Activated CD4-positive, alpha-beta T cell treated with anti-CD3 and anti-CD28 coated beads, Interleukin-2, amount 10 ng/mL, durations not matched to agents 7 days and 5 days (primary cell): Measurements from ENCODE around the gene HSP90AA1. TPM values are rescaled to one million over a fixed set of nuclear protein-coding genes. Genes with fewer than 3 reads are reported as not detected.
"Not testable (repeated sequence)": the region's sequence is repeated elsewhere in the genome, so short reads cannot be mapped to it uniquely, and the experiment has no call there.

ENCODE experiments used
- CTCF ChIA-PET: fragments of 350-600 bp; sonication (Branson Sonifier 250); formaldehyde crosslinking; loops from one replicate; lab custom pipeline; 2021; ENCODE audit warnings: antibody characterized with exemption; lab: Charles Lee
- POLR2A ChIA-PET: fragments of 350-600 bp; sonication (Branson Sonifier 250); formaldehyde crosslinking; loops from one replicate; lab custom pipeline; 2021; ENCODE audit warnings: antibody characterized with exemption; lab: Charles Lee
- DNase-seq: peaks from one replicate; pipeline ENCODE4 v3.0.0-alpha.2; 2020
- H3K27ac Mint-ChIP-seq: one replicate; pipeline ENCODE4 v1.8.0; 2021; ENCODE audit warnings: mild to moderate bottlenecking, moderate library complexity, mixed read lengths
- H3K27me3 Mint-ChIP-seq: one replicate; pipeline ENCODE4 v1.8.0; 2021; ENCODE audit warnings: mixed read lengths
- H3K36me3 Mint-ChIP-seq: one replicate; pipeline ENCODE4 v1.8.0; 2021; ENCODE audit warnings: low read depth, mixed read lengths
- H3K4me1 Mint-ChIP-seq: one replicate; pipeline ENCODE4 v1.8.0; 2021; ENCODE audit warnings: mixed read lengths
- H3K4me3 Mint-ChIP-seq: one replicate; pipeline ENCODE4 v1.8.0; 2021; ENCODE audit warnings: mild to moderate bottlenecking, moderate library complexity, mixed read lengths
- H3K9me3 Mint-ChIP-seq: one replicate; pipeline ENCODE4 v1.8.0; 2021; ENCODE audit warnings: mixed read lengths
- total RNA-seq, 2 experiments: library from RNA; stranded (reverse); gene quantifications; one replicate each; pipeline ENCODE4 v1.2.3, GENCODE V29; 2021

HSP90AA1 gene
- total RNA-seq, 2 experiments from 2014 or later: 527 to 575 TPM

DNA sequence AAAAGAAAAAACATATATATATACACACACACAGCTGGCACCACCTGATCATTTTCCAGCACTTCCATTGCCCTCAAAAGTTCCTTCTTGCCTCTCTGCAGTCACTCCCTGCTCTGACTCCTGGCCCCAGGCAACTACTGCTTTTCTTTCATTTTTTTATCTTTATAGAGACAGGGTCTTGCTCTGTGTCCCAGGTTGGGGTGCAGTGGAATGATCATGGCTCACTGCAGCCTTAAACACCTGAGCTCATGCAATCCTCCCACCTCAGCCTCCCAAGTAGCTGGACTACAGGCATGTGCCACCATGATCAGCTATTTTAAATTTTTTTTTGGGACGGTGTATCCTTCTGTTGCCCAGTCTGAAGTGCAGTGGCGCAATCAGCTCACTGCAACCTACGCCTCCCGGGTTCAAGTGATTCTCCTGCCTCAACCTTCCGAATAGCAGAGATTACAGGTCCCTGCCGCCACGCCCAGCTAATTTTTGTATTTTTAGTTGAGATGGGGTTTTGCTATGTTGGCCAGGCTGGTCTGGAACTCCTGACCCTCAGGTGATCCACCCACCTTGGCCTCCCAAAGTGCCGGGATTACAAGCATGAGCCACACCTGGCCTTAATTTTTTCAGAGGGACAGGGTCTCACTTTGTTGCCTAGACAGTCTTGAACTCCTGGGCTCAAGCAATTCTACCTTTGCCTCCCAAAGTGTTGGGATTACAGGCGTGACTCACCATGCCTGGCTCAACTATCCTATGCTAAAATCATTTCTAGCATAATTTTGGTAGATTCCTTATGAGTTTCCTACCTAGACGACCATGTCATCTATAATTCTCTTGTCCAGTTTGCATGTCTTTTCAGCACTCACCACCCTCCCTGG, 7.8 kb downstream of the HSP90AA1 start:
- ChIA-PET POLR2A (interaction anchor here (0.7 kb wide), 1 partner anchor 13 kb away, joined by 3 read pairs; no protein-coding TSS in a partner anchor), CTCF (interaction anchor here (0.6 to 1.2 kb wide), 7 partner anchors 17 to 519 kb away, joined by 3 to 5 read pairs (median 3); no protein-coding TSS in a partner anchor)
- Mint-ChIP-seq H3K36me3 (peaks cover 67% of the 10 kb centered on the region), H3K27ac (no peak overlapping the region), H3K9me3 (no peaks in the 10 kb centered on the region), H3K4me1 (peaks cover 33% of the 10 kb centered on the region), H3K27me3 (no peaks in the 10 kb centered on the region), H3K4me3 (no peak overlapping the region)
- DNase-seq: no peak

DNA sequence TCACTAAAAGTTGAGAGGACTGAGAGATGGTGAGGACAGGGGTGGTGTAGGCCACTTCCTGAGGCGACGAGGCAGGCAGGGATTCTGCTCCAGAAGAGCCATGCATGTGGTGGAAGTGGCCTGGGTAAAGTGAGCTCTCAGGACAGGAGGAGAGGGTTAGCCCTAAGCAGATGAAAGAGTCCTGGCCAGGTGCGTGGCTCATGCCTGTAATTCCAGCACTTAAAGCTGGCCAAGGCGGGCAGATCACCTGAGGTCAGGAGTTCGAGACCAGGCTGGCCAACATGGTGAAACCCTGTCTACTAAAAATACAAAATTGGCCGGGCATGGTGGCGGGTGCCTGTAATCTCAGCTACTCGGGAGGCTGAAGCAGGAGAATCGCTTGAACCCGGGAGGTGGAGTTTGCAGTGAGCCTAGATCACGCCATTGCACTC, 8.5 kb downstream of the HSP90AA1 start:
- H3K4me3 Mint-ChIP-seq, H3K9me3 Mint-ChIP-seq, H3K27me3 Mint-ChIP-seq, DNase-seq: not testable (repeated sequence)
- Mint-ChIP-seq H3K36me3 (peaks cover 60% of the 10 kb centered on the region), H3K27ac (peak overlapping the region; percentile 68), H3K4me1 (peaks cover 26% of the 10 kb centered on the region)
- ChIA-PET POLR2A (interaction anchor here (0.7 kb wide), 1 partner anchor 12 kb away, joined by 3 read pairs; no protein-coding TSS in a partner anchor), CTCF (interaction anchor here (0.6 to 1.2 kb wide), 6 partner anchors 16 to 520 kb away, joined by 3 to 5 read pairs (median 3); no protein-coding TSS in a partner anchor)

DNA sequence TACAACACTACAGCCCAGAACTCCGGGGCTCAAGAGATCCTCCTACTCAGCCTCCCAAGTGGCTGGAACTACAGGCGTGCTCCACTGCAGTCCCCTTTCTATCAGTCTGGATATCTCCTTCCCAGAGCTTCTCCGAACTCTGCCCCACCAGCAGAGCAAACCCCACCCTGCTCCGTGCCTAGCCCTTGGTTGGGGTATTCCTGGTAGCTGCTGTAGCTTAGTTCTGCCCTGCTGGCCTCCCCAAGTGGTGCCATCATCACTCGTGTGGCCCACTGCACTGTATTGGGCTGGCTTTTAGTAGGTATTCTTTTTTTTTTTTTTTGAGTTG, 9.5 kb downstream of the HSP90AA1 start:
- no peak for DNase-seq
- H3K9me3 Mint-ChIP-seq: no peaks in the 10 kb centered on the region
- POLR2A ChIA-PET: interaction anchor here (0.5 kb wide), 1 partner anchor 20 kb away, joined by 4 read pairs; no protein-coding TSS in a partner anchor
- H3K27ac Mint-ChIP-seq: no peak overlapping the region
- no peaks in the 10 kb centered on the region for H3K27me3 Mint-ChIP-seq
- peaks cover 50% of the 10 kb centered on the region for H3K36me3 Mint-ChIP-seq
- CTCF ChIA-PET: interaction anchor here (0.6 to 1.2 kb wide), 2 partner anchors 27 to 66 kb away, joined by 3 to 4 read pairs; no protein-coding TSS in a partner anchor
- H3K4me3 Mint-ChIP-seq: no peak overlapping the region
- H3K4me1 Mint-ChIP-seq: peaks cover 17% of the 10 kb centered on the region

DNA sequence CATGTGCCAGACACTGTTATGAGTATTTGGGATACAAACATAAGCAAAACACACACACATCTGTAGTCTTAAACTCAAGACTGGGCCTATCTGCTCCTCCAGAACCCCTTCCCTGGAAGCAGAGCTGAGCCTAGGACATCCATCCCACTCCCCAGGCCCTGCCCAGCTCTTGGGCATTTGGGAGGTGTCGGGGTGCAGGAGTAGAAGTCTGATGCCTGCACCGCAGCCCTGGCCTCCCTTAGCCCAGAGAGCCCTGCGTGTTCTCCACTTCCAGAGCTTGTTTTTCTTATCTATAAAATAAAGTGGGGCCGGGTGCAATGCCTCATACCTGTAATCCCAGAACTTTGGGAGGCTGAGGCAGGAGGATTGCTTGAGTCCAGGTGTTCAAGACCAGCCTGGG, 11.7 kb downstream of the HSP90AA1 start:
- ChIA-PET POLR2A (no interaction called here), CTCF (interaction anchor here (1.2 to 1.5 kb wide), 2 partner anchors 10 to 23 kb away, joined by 3 to 4 read pairs; no protein-coding TSS in a partner anchor)
- Mint-ChIP-seq H3K27me3 (no peaks in the 10 kb centered on the region), H3K4me3 (no peak overlapping the region), H3K9me3 (no peaks in the 10 kb centered on the region), H3K4me1 (no peaks in the 10 kb centered on the region), H3K36me3 (peaks cover 28% of the 10 kb centered on the region), H3K27ac (no peak overlapping the region)
- no peak for DNase-seq

DNA sequence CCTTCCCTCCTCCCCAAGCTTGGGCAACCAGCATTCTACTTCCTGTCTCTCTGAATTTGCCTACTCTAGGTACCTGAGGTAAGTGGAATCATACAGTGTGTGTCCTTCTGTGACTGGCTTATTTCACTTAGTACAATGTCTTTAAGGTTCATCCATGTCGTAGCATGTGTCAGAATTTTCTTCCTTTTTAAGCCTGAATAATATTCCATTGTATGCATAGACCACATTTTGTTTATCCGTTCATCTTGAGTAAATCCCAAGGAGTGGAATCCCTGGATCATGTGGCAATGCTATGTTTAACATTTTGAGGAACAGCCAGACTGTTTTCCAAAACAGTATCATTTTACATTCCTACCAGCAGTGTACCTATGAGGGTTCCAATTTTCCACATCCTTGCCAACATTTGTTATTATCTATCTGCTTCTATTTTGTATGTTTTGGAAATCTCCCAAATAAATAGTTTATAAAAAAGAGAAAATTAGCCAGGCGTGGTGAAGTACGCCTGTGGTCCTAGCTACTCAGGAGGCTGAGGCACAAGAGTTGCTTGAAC, 12.4 kb downstream of the HSP90AA1 start:
- H3K4me3 Mint-ChIP-seq: no peak overlapping the region
- H3K36me3 Mint-ChIP-seq: peaks cover 21% of the 10 kb centered on the region
- no peaks in the 10 kb centered on the region for H3K9me3 Mint-ChIP-seq
- ChIA-PET CTCF (interaction anchor here (1.2 to 1.5 kb wide), 2 partner anchors 10 to 22 kb away, joined by 3 to 4 read pairs; no protein-coding TSS in a partner anchor), POLR2A (no interaction called here)
- no peaks in the 10 kb centered on the region for H3K27me3 Mint-ChIP-seq
- no peak for DNase-seq
- no peak overlapping the region for H3K27ac Mint-ChIP-seq
- H3K4me1 Mint-ChIP-seq: no peaks in the 10 kb centered on the region

DNA sequence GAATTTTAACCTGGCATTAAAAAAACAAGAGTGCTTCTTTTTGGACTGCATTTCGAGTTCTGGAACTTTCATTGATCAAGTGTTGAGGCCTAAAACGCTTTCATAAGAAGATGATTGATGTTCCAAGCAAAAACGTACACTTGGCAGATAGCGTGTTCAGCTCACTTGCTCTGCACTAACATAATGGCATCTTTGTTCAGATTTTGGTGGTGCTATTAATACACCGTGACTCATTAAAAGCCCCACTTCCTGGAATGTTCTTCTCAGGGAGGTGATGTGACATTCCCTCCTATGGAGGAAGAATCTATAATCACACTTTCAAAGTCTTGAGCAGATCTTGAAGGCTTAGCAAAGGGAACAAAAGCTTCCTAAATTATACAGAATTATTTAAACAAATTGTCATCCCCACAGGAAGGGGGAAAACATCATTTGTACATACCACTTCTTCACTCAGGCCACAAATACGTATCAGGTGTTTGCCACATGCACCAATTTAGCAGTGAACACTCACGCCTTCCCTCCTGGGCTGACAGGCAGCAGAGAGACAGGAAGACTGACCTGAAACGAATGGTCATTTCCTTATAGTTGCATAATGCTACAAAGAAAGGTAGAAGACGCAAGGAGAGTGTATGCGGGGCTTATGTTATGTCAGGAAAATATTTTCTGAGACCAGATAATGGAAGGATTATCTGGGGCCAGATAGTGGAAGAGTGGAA, 15.4 kb downstream of the HSP90AA1 start:
- peaks cover 2% of the 10 kb centered on the region for H3K36me3 Mint-ChIP-seq
- ChIA-PET CTCF (no interaction called here), POLR2A (no interaction called here)
- H3K27me3 Mint-ChIP-seq: no peaks in the 10 kb centered on the region
- DNase-seq: no peak
- no peak overlapping the region for H3K27ac Mint-ChIP-seq
- H3K4me1 Mint-ChIP-seq: peaks cover 1% of the 10 kb centered on the region
- H3K9me3 Mint-ChIP-seq: no peaks in the 10 kb centered on the region
- no peak overlapping the region for H3K4me3 Mint-ChIP-seq

DNA sequence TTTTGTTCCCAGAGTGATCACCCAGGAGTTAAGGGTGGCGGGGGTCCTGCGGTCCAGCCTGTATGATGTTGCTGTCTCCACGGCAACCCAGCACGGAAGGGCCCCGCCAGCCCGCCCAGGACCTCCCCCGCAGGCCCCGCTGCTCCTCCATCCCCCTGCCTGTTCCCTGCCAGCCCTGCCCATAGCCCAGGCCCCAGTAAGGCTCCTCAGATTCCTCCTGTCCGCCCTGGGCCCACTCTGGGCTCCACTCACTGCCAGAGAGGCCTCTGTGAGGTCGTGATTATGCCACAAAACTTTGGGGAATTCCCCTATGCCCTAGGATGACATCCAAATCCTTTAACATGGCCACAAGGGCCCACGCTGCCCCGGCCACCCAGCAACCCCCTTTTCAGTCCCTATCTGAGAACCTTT, 20.8 kb downstream of the HSP90AA1 start:
- Mint-ChIP-seq H3K9me3 (no peaks in the 10 kb centered on the region), H3K27me3 (no peaks in the 10 kb centered on the region), H3K4me1 (peaks cover 8% of the 10 kb centered on the region), H3K27ac (no peak overlapping the region), H3K36me3 (no peaks in the 10 kb centered on the region), H3K4me3 (no peak overlapping the region)
- CTCF ChIA-PET: interaction anchor here (1.0 kb wide), 1 partner anchor 15 kb away, joined by 3 read pairs; no protein-coding TSS in a partner anchor
- POLR2A ChIA-PET: interaction anchor here (0.6 kb wide), 1 partner anchor 13 kb away, joined by 3 read pairs; no protein-coding TSS in a partner anchor
- no peak for DNase-seq

DNA sequence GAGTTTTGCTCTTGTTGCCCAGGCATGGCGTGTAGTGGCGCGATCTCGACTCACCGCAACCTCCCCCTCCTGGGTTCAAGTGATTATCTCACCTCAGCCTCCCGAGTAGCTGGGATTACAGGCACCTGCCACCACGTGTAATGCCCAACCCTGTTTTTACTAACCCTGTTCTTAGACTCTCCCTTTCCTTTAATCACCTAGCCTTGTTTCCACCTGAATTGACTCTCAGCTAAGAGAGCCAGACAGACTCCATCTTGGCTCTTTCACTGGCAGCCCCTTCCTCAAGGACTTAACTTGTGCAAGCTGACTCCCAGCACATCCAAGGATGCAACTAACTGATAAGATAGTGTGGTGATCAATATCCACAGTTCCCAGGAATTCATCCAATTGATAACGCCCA, 22.3 kb downstream of the HSP90AA1 start:
- DNase-seq, H3K9me3 Mint-ChIP-seq, H3K4me3 Mint-ChIP-seq, POLR2A ChIA-PET, H3K27ac Mint-ChIP-seq, H3K36me3 Mint-ChIP-seq, H3K27me3 Mint-ChIP-seq: not testable (repeated sequence)
- peaks cover 10% of the 10 kb centered on the region for H3K4me1 Mint-ChIP-seq
- CTCF ChIA-PET: interaction anchor here (0.6 to 0.7 kb wide), 2 partner anchors 89 to 1812 kb away, joined by 3 to 4 read pairs; no protein-coding TSS in a partner anchor

DNA sequence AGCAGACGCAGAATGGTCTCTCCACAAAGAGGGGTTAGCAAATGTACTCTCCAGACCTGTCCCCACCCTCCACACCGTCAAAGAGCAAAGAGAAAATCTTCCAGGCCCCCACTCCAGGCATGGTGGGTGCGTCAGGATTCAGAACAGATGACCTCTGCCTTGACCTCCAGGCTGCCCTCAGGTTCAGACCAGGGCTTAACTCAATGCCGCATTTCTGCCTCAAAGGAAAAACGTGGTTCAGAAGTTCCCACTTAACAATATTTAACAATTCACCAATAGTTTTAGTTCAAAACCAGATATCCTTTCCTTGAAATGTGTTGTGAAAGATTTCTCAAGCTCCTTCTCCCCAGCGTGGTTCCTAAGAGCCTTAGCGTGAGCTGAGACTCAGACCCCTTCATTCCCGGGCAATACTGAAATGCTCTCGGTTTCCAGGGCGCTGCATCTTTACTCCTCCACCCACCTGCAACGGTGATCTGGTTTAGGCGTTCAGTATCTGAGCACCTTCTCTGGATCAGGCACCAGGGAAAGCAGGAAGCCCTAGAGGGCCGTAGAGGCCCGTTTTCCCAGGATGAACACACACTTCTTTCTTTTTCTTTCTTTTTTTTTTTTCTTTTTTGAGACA, 22.9 kb downstream of the HSP90AA1 start:
- Mint-ChIP-seq H3K9me3 (no peaks in the 10 kb centered on the region), H3K36me3 (no peaks in the 10 kb centered on the region)

DNA sequence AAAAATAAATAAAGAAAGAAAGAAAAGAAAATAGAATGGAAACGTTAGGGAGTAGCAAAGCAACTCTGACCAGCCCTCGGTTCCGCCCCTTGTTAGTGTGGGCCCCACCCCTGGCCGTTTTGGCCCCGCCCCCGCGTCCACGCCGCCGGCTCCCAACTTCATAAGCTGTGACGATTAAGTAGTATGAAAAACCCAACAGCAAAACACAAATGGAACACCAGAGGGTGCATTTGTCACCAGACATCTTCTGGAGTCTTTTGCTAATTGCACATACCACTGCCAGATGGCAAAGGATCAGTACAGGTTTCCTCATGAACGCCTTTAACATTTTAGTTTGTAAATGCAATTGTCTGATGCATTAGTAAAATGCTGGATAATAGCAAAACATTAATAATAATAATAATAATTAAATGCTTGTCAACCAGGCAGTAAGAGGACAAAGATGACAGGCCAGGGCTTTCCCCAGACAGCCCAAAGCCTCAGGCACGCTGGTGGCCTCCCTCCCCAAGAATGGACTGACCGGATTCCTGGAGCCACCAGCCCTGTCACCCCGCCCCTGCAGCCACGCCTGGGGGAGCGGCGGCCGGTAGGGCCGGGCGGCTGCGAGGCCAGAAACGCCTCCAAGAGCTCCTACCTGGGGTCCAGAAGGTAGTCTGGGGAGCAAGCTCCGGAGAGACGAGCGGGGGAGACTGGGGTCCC, 23.6 kb downstream of the HSP90AA1 start:
- Mint-ChIP-seq H3K4me3 (no peak overlapping the region), H3K27me3 (no peaks in the 10 kb centered on the region), H3K4me1 (peaks cover 10% of the 10 kb centered on the region), H3K27ac (no peak overlapping the region), H3K9me3 (no peaks in the 10 kb centered on the region), H3K36me3 (no peaks in the 10 kb centered on the region)
- ChIA-PET CTCF (interaction anchor here (0.6 to 1.8 kb wide), 6 partner anchors 14 to 251 kb away, joined by 3 to 4 read pairs (median 3); no protein-coding TSS in a partner anchor), POLR2A (interaction anchor here (0.6 to 0.7 kb wide), 3 partner anchors 14 to 139 kb away, joined by 3 to 7 read pairs (median 3); no protein-coding TSS in a partner anchor)
- DNase-seq: peak; percentile 75

More for the DNA sequence above, 22.9 kb downstream of the HSP90AA1 start:
- H3K4me3 Mint-ChIP-seq: no peak overlapping the region
- ChIA-PET CTCF (interaction anchor here (0.6 to 1.8 kb wide), 4 partner anchors 14 to 251 kb away, joined by 3 to 4 read pairs (median 4); no protein-coding TSS in a partner anchor), POLR2A (no interaction called here)
- H3K4me1 Mint-ChIP-seq: peaks cover 10% of the 10 kb centered on the region
- no peaks in the 10 kb centered on the region for H3K27me3 Mint-ChIP-seq
- no peak overlapping the region for H3K27ac Mint-ChIP-seq
- DNase-seq: no peak

DNA sequence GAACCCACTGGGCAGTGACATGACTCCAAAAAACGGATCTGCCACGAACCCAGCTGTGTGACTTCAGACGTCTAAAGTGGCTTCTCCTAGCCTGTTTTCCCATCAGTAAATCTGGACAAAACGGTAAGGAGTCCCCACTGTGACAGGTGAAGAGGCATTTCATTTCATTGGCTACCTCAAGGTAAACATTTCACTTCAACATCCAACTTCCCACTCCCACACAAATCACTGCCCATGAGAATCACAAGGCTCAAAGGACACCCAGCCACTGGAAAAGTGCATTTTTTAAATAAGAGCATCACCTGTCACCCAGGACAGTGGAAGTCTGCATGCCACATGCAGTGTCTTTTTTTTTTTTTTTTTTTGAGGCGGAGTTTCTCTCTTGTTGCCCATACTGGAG, 27.9 kb downstream of the HSP90AA1 start:
- POLR2A ChIA-PET: no interaction called here
- DNase-seq: no peak
- Mint-ChIP-seq H3K4me3 (no peak overlapping the region), H3K27ac (no peak overlapping the region), H3K27me3 (no peaks in the 10 kb centered on the region), H3K4me1 (peaks cover 11% of the 10 kb centered on the region), H3K36me3 (no peaks in the 10 kb centered on the region), H3K9me3 (peaks cover 2% of the 10 kb centered on the region)
- CTCF ChIA-PET: no interaction called here
